Stimulated activated CD4-positive, alpha-beta T cell treated with anti-CD3 and anti-CD28 coated beads, Interleukin-15, amount 100 ng/mL, for 24 hours (primary cell): Measurements from ENCODE around the gene BLACAT1.

Source experiments
- DNase-seq: peaks from one replicate; pipeline ENCODE4 v3.0.0-alpha.2; 2020

BLACAT1 gene

GRCh38 chr1:205455581-205456382, at the start of gene BLACAT1:
Gene BLACAT1 (minus strand): TSS chr1:205456045.
- DNase-seq = no peak

- DNase-seq = peak; percentile 9
These were observed 49.4 kb upstream of the BLACAT1 start for GRCh38 chr1:205505076-205505729.

DNA sequence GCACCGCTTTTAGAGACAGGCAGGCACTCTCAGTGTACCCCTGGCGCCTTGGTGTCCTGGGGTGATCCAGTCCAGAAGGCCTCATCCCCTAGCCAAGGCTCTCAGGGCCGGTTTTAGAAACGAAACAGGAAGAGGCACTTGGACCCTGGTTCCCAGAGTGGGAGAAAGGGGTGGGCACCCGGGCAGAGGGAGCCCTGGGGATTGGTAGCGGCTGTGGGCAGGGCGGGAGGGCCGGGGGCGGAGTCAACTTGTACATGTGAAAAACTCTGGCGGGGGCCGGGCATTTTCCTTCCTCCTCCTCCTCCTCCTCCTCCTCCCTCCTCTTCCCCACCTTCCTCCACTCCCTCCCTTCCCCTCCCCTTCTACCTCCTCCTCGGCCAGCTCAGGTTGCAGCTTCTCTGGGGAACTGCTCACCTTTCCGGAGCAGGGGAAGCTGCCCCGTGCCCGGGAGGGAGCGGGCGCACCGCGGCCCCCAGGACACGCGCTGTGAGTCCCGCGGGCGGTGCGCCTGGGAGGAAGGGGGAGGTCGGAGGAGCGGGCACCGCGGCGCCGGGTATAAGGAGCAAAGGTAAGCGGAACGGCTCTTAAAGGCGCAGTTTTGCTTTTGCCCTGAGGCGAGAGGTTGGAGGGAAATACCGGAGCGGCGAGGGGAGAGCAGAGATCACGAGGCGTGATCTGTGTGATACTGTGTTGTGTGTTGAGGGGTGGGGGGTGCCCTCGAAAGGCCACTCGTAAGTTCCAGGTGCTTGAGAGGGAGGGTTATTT, 48.6 kb upstream of the BLACAT1 start, which contains the start of gene CDK18:
TSS of gene CDK18 (plus strand) at position 359 of the 765 bp plus-strand sequence. CDS start 18,499 bp downstream, outside the sequence.
- DNase-seq = peak; percentile 71

DNA sequence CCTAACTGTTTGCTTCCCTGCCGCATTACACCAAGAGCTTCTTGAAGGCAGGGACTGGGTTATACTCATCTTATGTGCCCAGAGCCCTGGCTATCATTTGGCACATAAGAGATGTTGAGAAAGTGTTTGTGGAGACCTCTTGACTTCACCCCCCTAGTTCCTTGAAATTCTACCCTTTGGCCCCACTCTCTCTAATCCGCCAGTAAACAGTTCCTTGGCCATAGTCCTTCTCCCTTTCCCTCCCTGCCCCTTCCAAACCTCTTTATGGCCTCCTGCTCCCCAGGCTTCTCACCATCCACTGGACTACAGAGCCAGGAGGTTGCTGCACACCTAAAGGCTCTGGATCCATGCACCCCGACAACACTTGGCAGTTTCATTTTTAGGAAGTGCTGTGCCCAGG, 47.1 kb upstream of the BLACAT1 start:
- DNase-seq = no peak

DNA sequence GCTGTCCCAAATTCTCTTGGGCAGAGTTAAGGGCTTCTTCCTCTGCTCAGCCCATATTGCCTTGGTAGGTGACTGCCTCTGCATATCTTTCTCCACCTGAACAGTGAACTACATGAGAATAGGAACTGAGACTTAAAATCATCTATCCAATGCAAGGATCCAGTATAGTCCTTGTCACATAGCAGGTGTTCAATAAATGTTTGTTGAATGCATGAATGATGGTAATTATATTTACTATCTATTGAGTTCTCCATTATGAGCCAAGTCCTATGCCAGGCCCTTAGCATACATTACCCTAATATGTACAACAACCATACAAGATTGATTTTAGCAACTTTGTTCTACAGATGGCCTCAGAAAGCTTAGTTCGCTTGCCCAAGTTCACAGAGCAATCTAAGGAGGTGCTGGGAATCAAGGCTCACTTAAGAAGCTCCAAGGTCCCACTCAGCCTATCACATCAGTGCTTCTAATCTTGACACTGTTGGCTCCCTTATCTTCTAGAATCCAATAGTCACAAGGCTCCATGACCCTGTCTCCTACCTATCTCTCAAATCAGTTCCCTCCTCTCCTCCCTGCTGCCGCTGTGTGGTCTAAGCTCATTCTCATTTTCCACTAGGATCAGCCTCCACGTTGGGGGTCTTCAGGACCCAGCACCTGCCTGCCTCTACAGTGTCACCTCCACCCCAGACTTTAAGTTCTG, 46.4 kb upstream of the BLACAT1 start:
- no peak for DNase-seq

DNA sequence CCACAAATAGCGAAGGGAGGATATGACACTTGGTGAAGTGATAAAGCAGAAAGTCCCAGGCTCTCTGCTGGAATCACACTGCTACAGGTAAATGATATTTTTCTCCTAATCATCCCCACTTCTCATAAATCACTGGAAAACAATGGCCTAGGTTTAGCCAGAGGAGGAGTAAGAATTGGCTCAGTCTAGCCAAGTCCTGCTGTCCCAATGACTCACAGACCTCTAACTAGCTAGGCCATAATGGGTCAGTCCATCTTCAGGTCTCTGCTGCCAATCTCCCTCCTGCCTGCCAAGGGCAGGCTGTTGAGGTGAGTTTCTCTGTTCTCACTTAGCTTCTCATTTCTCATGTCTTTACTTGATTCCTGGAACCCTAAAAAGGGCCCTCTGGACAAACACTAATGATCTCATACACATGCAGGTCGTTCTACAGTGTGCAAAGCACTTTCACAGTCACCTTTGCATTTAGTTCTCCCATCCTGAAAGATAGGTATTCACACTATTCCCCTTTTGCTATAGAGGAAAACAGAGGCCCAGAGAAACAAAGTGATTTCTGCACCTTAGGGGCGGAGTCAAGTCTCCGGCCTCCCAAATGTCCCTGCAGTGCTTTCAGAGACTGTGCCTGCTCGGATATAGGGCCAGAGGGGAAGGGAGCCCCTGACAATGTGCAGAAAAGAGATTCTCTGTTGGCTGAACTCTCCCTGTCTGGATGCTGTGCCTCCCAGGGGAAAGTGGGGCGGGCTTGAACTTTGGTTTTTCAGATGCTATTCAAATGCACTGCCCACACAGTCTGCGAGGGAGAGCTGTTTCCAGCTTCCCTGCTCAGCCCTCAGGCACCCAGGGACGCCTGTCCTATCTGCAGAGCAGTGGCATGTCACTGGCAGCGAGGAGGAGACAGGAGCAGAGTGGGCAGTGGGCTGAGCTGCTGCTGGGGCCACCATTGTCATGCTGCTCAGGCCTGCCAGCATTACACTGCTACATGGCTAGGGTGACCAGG, 44.7 kb upstream of the BLACAT1 start:
- DNase-seq = no peak

GRCh38 chr1:205499789-205500188, 43.9 kb upstream of the BLACAT1 start:
- no peak for DNase-seq

GRCh38 chr1:205497351-205497750, 41.5 kb upstream of the BLACAT1 start:
- no peak for DNase-seq

GRCh38 chr1:205496661-205497060, 40.8 kb upstream of the BLACAT1 start:
- no peak for DNase-seq

DNA sequence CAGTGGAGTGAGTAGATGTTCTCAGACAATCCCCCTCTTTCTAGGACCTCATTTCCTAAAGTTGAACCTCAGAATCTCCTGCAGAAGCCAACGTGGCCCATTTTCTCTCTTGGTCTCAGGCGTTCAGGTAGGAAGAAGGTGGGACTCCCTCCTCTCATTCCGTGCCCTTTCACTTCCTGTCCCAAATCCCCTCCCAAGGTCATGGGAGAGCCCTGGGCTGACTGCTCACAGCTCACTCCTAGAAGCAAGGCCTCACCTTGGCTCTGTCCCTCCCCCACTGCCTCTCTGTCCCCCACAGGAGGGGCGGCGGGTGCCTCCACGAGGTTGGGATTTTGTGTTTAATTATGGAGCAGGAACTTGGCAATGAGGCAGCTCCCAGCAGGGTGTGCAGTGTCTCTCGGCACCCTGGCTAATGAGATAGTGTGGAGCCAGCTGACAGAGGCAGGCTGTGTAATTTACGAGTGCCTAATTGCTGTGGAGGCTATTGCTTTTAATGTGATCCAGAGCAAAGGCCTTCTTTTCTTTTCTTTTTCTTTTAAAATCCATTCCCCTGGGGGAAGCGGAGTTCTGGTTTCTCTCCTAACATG, 39.5 kb upstream of the BLACAT1 start:
- no peak for DNase-seq

DNA sequence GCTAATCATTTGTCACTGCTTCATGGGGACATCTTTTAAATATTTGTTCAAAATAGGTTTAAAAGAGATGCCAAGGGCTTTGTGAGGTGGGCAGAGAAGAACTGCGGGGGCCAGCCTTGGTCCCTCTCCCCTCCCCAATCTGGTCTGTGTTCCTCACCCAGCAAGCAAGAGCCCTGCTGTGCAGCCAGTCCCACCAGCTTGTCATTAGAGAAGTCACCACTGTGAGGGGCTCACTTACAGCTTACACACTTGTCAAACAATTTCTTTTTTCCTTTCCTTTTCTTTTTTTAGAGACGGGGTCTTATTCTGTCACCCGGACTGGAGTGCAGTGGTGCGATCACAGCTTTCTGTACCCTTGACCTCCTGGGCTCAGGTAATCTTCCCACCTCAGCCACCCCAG, 38.3 kb upstream of the BLACAT1 start:
- DNase-seq = no peak

DNA sequence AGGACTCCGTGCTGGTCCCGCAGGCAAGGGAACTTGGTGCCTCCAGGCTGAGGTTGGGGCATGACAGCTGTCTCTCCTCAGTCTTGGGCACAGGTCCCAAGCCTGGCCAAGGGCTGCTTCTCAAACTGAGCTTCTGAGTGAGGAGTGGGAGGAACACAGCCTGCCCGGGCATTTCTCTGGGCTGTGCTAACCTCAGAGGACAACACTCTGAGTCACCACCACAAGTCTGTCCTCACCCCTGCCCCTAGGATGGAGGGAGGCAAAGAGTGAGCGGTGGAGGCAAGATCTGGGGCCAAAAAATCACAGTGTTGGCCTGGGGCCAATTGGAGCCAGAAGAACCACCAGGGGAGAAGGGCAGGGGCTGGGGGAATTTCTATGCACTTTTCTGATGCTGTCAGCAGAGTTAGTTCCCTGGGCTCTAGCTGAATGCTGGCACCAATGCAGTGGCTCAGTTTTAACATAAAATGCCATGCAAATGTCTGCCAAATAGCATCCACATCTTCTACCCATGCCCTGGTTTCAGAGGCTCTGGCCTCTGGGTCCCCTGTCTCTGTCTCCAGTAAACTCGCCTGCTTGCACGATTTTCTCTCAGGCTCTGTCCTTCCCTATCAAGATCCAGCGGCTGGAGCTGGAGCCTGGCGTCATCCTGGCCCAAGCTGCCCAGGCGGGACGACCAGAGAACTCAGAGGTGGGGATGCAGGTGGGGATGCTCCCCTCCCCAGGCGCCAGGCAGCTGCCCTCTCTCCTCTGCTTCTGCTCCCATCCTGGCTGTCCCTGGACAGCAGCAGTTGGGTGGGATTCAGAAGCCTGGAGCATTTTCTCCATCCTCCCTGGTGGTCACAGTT, 37.6 kb upstream of the BLACAT1 start:
- DNase-seq = no peak

DNA sequence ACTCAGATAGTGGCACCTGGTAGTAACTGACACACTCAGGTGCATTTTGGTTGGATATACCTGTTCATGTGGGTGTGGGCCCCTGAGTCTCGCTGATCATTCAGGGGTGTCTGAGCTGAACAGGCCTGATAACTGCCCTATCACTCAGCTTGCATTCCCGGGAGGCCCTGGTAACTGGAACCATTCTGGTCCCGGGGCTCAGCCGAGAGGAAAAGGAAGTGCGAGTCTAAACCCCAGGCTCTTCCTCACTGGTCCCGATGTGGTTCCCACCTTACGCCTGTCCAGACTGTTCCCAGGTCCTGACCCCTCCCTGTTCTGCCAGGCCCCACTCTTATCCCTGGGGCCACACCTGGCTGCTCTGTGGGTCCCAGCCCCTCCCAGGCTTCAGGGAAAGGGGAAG, 36.9 kb upstream of the BLACAT1 start:
- no peak for DNase-seq

GRCh38 chr1:205492201-205492667, 36.4 kb upstream of the BLACAT1 start:
- DNase-seq = no peak

DNA sequence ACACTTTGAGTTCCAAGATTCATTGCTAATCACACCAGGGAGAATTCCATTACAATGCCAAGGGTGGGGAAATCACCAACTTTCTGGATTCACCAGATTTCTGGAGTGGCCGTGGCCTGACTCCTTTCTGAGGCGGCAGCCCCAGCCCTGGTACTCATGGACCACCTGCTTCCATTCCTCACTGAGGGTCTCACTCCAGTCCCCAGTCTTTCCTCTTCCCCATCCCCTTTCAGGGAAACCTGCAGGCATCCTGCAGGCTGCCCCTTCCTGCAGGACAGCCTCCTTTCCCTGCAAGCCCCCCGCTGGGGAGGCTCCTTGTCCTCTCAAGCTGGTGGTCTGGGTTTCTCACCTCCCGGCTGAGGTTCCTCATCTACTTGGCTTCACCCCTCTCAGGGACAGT, 35.9 kb upstream of the BLACAT1 start:
- no peak for DNase-seq

GRCh38 chr1:205488074-205488723, 32.4 kb upstream of the BLACAT1 start:
- DNase-seq = peak; percentile 55

DNA sequence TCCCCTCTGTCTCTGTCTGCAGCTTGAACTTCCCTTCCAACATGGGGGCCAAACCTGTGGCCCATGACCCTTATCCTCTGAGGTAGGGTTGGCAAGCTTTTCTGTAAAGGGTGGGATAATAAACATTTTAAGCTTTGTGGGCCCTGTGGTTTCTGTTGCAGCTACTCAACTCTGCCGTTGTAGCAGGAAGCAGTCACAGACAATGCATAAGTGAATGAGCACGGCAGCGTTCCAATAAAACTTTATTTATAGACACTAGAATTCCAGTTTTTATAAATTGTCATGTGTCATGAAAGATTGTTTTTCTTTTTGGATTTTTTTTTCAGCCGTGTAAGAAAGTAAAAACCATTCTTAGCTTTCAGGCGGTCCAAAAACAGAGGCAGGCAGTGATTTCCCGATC, 30.4 kb upstream of the BLACAT1 start:
- no peak for DNase-seq

GRCh38 chr1:205484985-205485967, 29.4 kb upstream of the BLACAT1 start:
- peak; percentile 70 for DNase-seq
